ENCODE data around the gene PHRF1. TPM values are rescaled to one million over a fixed set of nuclear protein-coding genes. Genes with fewer than 3 reads are reported as not detected.

Gene PHRF1, protein sequence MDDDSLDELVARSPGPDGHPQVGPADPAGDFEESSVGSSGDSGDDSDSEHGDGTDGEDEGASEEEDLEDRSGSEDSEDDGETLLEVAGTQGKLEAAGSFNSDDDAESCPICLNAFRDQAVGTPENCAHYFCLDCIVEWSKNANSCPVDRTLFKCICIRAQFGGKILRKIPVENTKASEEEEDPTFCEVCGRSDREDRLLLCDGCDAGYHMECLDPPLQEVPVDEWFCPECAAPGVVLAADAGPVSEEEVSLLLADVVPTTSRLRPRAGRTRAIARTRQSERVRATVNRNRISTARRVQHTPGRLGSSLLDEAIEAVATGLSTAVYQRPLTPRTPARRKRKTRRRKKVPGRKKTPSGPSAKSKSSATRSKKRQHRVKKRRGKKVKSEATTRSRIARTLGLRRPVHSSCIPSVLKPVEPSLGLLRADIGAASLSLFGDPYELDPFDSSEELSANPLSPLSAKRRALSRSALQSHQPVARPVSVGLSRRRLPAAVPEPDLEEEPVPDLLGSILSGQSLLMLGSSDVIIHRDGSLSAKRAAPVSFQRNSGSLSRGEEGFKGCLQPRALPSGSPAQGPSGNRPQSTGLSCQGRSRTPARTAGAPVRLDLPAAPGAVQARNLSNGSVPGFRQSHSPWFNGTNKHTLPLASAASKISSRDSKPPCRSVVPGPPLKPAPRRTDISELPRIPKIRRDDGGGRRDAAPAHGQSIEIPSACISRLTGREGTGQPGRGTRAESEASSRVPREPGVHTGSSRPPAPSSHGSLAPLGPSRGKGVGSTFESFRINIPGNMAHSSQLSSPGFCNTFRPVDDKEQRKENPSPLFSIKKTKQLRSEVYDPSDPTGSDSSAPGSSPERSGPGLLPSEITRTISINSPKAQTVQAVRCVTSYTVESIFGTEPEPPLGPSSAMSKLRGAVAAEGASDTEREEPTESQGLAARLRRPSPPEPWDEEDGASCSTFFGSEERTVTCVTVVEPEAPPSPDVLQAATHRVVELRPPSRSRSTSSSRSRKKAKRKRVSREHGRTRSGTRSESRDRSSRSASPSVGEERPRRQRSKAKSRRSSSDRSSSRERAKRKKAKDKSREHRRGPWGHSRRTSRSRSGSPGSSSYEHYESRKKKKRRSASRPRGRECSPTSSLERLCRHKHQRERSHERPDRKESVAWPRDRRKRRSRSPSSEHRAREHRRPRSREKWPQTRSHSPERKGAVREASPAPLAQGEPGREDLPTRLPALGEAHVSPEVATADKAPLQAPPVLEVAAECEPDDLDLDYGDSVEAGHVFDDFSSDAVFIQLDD (N-terminal part only)
- 10 to 100 TPM; 47.3 to 55.2 (median 49.4) TPM for total RNA-seq
- 10 to 100 TPM in 1 of 2 donors, 1 to 10 TPM in 1; 6.2 to 22.1 TPM for polyA plus RNA-seq
- total RNA-seq = 158 reads per million, percentile 91 among the genes with 10 or more reads in this experiment

DNA sequence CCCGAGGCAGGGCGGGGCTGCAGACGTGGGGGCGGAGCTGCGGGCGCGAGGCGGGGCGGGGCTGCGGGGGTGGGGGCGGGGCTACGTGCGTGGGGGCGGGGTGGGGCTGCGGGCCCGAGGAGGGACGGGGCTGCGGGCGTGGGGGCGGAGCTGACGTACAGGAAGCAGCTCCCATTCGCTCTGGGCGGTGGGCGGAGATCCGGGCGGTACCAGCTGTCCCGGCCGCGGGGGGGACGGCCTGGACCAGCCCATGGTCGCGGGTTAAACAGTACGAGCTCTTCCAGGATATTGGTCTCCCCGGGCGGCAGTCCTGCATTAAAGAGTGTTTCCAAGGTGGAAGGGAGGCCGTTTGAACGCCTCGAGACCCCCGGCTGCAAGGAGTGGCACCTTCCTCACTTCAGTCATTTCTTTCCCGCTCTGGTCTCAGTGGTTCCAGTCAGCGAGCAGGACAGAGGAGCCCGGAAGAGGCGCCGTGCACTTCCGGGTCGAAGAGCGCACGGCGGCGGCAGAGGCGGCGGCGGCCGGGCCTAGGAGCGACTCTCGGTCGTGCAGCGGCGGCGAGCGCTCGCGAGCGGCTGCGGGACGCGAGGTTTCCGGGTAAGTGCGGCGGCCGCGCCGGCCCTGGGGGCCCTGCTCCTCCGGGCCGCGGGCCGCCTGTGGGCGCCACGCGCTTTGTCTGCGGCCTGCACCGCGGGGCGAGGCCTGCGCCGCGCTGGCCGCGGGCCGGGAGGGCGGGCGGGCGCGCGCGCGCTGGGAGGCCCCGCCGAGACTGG, at the start of gene PHRF1:
Gene PHRF1, plus strand, starts transcription at position 475 of the 773 bp plus-strand sequence. CDS start 5,043 bp downstream, outside the sequence.
- peaks cover 42 to 60% (median 46%) of the 10 kb centered on the region in 7 donors for H3K4me1 Mint-ChIP-seq
- H3K4me3 Mint-ChIP-seq = peak within 1 kb of the TSS; percentile 93 to 99 (median 98)
- intact Hi-C loops (cut with micrococcal nuclease) = loop anchor here (1.0 to 5.0 kb wide), 17 partner anchors 8 to 369 kb away; partner anchors contain the start of genes DEAF1 (in 2 of the 2), LMNTD2 (in 2 of the 2), RASSF7 (in 2 of the 2) and RPLP2 (in 2 of the 2)
- H3K9me3 ChIP-seq (ENCODE audit: control insufficient read depth in 2 of 3, low read length in 3 of 3) = no peaks in the 10 kb centered on the region
- POLR2A ChIA-PET = interaction anchor here (0.7 to 3.4 kb wide), 23 partner anchors 9 to 369 kb away, joined by 3 to 21 read pairs (median 4); partner anchors contain the start of genes BET1L, DEAF1, HRAS and LMNTD2
- peaks cover 26 to 44% of the 10 kb centered on the region in 2 donors for H3K4me1 ChIP-seq (ENCODE audit: control insufficient read depth in 2 of 2, insufficient read depth in 2 of 2, low read length in 2 of 2)
- DNase-seq (peak; percentile 93 to 99 (median 97)), ATAC-seq (peak; percentile 93)
- peaks cover 0 to 15% (median 0%) of the 10 kb centered on the region in 3 experiments for H3K36me3 ChIP-seq (ENCODE audit: control insufficient read depth in 2 of 3, insufficient read depth in 3 of 3, low read length in 3 of 3)
- peak within 1 kb of the TSS; percentile 96 to 100 (median 99) for H3K27ac Mint-ChIP-seq
- H3K9me3 Mint-ChIP-seq = no peaks in the 10 kb centered on the region
- CTCF ChIA-PET = interaction anchor here (0.6 to 1.6 kb wide), 3 partner anchors 12 to 155 kb away, joined by 3 to 8 read pairs (median 3); no protein-coding TSS in a partner anchor
- peak within 1 kb of the TSS; percentile 98 for H3K27ac ChIP-seq (ENCODE audit: low read depth, low read length)
- peaks cover 0 to 9% (median 0%) of the 10 kb centered on the region in 5 donors for H3K27me3 Mint-ChIP-seq
- no peaks in the 10 kb centered on the region for H3K27me3 ChIP-seq (ENCODE audit: control insufficient read depth in 2 of 2, insufficient read depth in 2 of 2, low read length in 2 of 2)
- peak within 1 kb of the TSS; percentile 98 for H3K4me3 ChIP-seq (ENCODE audit: low read length)
- peaks cover 0 to 8% (median 0%) of the 10 kb centered on the region in 5 donors for H3K36me3 Mint-ChIP-seq

GRCh38 chr11:528166-528814, 48.0 kb upstream of the PHRF1 start:
- intact Hi-C loops (cut with micrococcal nuclease) = no loop called here
- no peak for DNase-seq

GRCh38 chr11:528815-529727, 47.2 kb upstream of the PHRF1 start:
- peaks cover 0 to 30% (median 0%) of the 10 kb centered on the region in 3 experiments for H3K36me3 ChIP-seq (ENCODE audit: control insufficient read depth in 2 of 3, insufficient read depth in 3 of 3, low read length in 3 of 3)
- Mint-ChIP-seq H3K4me3 (no peak overlapping the region), H3K36me3 (peaks cover 0 to 6% (median 0%) of the 10 kb centered on the region in 5 donors), H3K27ac (no peak overlapping the region), H3K9me3 (no peaks in the 10 kb centered on the region), H3K4me1 (peaks cover 0 to 3% (median 0%) of the 10 kb centered on the region in 7 donors), H3K27me3 (no peaks in the 10 kb centered on the region)
- DNase-seq = no peak
- intact Hi-C loops (cut with micrococcal nuclease) = no loop called here
- H3K4me3 ChIP-seq (ENCODE audit: low read length) = no peak overlapping the region
- no peak overlapping the region for H3K27ac ChIP-seq (ENCODE audit: low read depth, low read length)
- ATAC-seq = no peak
- peaks cover 0 to under 1% of the 10 kb centered on the region in 2 donors for H3K4me1 ChIP-seq (ENCODE audit: control insufficient read depth in 2 of 2, insufficient read depth in 2 of 2, low read length in 2 of 2)
- POLR2A ChIA-PET = no interaction called here
- no peaks in the 10 kb centered on the region for H3K9me3 ChIP-seq (ENCODE audit: control insufficient read depth in 2 of 3, low read length in 3 of 3)
- CTCF ChIA-PET = no interaction called here
- no peaks in the 10 kb centered on the region for H3K27me3 ChIP-seq (ENCODE audit: control insufficient read depth in 2 of 2, insufficient read depth in 2 of 2, low read length in 2 of 2)

More at GRCh38 chr11:528166-528814, 48.0 kb upstream of the PHRF1 start:
- peaks cover 0 to 6% (median 0%) of the 10 kb centered on the region in 5 donors for H3K36me3 Mint-ChIP-seq
- H3K27me3 Mint-ChIP-seq = no peaks in the 10 kb centered on the region
- no peaks in the 10 kb centered on the region for H3K9me3 ChIP-seq (ENCODE audit: control insufficient read depth in 2 of 3, low read length in 3 of 3)
- no peak for ATAC-seq
- no peak overlapping the region for H3K4me3 Mint-ChIP-seq
- no peak overlapping the region for H3K27ac ChIP-seq (ENCODE audit: low read depth, low read length)
- H3K27me3 ChIP-seq (ENCODE audit: control insufficient read depth in 2 of 2, insufficient read depth in 2 of 2, low read length in 2 of 2) = no peaks in the 10 kb centered on the region
- ChIA-PET CTCF (no interaction called here), POLR2A (no interaction called here)
- peaks cover 0 to 24% (median 0%) of the 10 kb centered on the region in 3 experiments for H3K36me3 ChIP-seq (ENCODE audit: control insufficient read depth in 2 of 3, insufficient read depth in 3 of 3, low read length in 3 of 3)
- no peaks in the 10 kb centered on the region for H3K4me1 ChIP-seq (ENCODE audit: control insufficient read depth in 2 of 2, insufficient read depth in 2 of 2, low read length in 2 of 2)
- no peak overlapping the region for H3K27ac Mint-ChIP-seq
- H3K4me3 ChIP-seq (ENCODE audit: low read length) = no peak overlapping the region
- H3K4me1 Mint-ChIP-seq = no peaks in the 10 kb centered on the region
- no peaks in the 10 kb centered on the region for H3K9me3 Mint-ChIP-seq

DNA sequence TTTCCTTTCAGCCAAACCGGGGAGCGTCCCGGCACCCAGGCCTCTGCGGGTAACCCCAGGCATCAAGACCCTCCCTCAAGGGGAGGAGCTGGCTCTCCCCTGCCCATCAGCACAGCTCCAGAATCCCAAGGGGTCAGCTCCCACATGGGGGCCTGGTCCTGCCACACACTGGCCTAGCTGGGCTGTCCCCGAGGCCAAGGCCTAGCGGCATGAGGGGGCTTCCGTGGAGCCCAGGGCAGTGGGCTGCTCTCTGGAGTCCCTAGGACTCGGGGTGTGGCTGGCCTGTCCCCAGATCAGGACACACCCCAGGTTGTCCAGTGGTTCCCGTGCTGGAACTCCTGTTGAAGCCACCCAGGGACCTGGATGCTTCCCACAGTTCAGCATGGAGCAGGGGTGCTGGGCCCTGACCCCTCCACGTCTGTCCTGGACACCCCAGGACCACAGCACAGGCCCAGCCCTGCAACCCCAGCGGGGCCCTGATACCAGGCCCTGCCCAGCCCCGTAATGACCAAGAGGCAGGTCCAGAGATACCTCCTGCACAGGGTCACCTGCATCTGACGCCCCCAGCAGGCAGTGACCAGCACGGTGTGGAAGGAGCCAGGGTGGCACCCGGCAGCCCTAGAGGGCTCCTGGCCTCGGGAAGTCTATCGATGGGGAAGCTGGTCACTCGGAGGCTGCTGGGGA, 46.4 kb upstream of the PHRF1 start:
- no peak overlapping the region for H3K4me3 Mint-ChIP-seq

More for the DNA sequence above, 46.4 kb upstream of the PHRF1 start:
- intact Hi-C loops (cut with micrococcal nuclease) = no loop called here
- H3K27ac Mint-ChIP-seq = no peak overlapping the region
- H3K27me3 Mint-ChIP-seq = no peaks in the 10 kb centered on the region
- CTCF ChIA-PET = no interaction called here
- ATAC-seq (no peak), DNase-seq (no peak)
- Histone ChIP-seq H3K27ac (ENCODE audit: low read depth, low read length) (no peak overlapping the region), H3K36me3 (ENCODE audit: control insufficient read depth in 2 of 3, insufficient read depth in 3 of 3, low read length in 3 of 3) (peaks cover 0 to 30% (median 0%) of the 10 kb centered on the region in 3 experiments), H3K4me3 (ENCODE audit: low read length) (no peak overlapping the region), H3K9me3 (ENCODE audit: control insufficient read depth in 2 of 3, low read length in 3 of 3) (no peaks in the 10 kb centered on the region), H3K4me1 (ENCODE audit: control insufficient read depth in 2 of 2, insufficient read depth in 2 of 2, low read length in 2 of 2) (peaks cover 5 to 6% of the 10 kb centered on the region in 2 donors), H3K27me3 (ENCODE audit: control insufficient read depth in 2 of 2, insufficient read depth in 2 of 2, low read length in 2 of 2) (no peaks in the 10 kb centered on the region)
- H3K9me3 Mint-ChIP-seq = no peaks in the 10 kb centered on the region
- POLR2A ChIA-PET = no interaction called here
- peaks cover 0 to 3% (median 0%) of the 10 kb centered on the region in 7 donors for H3K4me1 Mint-ChIP-seq
- H3K36me3 Mint-ChIP-seq = peaks cover 0 to 6% (median 0%) of the 10 kb centered on the region in 5 donors
